WTC11 (cell line): Measurements from ENCODE around the gene PTPRK. TPM values are rescaled to one million over a fixed set of nuclear protein-coding genes. Genes with fewer than 3 reads are reported as not detected.

Source experiments
- ATAC-seq: fragments of 200-7000 bp; cut with Tn5 transposase; 2 replicates; pipeline ENCODE4 v1.10.0; 2021; ENCODE audit warnings: mild to moderate bottlenecking, moderate library complexity
- CTCF ChIA-PET: fragments of 300-600 bp; sonication (Branson Sonifier 250); formaldehyde crosslinking; loops from one replicate; lab custom pipeline; 2021; ENCODE audit warnings: antibody characterized with exemption; lab: Charles Lee
- POLR2A ChIA-PET: fragments of 350-600 bp; sonication (Branson Sonifier 250); formaldehyde crosslinking; loops from one replicate; lab custom pipeline; 2021; ENCODE audit warnings: antibody characterized with exemption; lab: Charles Lee
- DNase-seq: peaks from one replicate; pipeline ENCODE4 v3.0.0; 2021; ENCODE audit warnings: low spot score
- H3K27ac Mint-ChIP-seq: 2 replicates; pipeline ENCODE4 v1.8.0; 2021; ENCODE audit warnings: mixed read lengths
- H3K27me3 Mint-ChIP-seq: 2 replicates; pipeline ENCODE4 v1.8.0; 2021; ENCODE audit warnings: low read depth, mild to moderate bottlenecking, moderate library complexity, mixed read lengths
- H3K36me3 Mint-ChIP-seq: 2 replicates; pipeline ENCODE4 v1.8.0; 2021; ENCODE audit warnings: mixed read lengths
- H3K4me1 Mint-ChIP-seq: 2 replicates; pipeline ENCODE4 v1.8.0; 2022; ENCODE audit warnings: mixed read lengths
- H3K4me3 Mint-ChIP-seq: 2 replicates; pipeline ENCODE4 v1.8.0; 2021; ENCODE audit warnings: mild to moderate bottlenecking, moderate library complexity, mixed read lengths
- H3K9me3 Mint-ChIP-seq: 2 replicates; pipeline ENCODE4 v1.8.0; 2021; ENCODE audit warnings: mixed read lengths
- CBFB ChIP-seq: sonication (generic); formaldehyde crosslinking; IDR thresholded peaks from 2 replicates; pipeline ENCODE4 v1.8.1; 2022; ENCODE audit warnings: mild to moderate bottlenecking, low read depth, missing genetic modification reagents
- CDX4 ChIP-seq: fragments of 250-450 bp; sonication (Bioruptor Pico); IDR thresholded peaks from 2 replicates; pipeline ENCODE4 v1.9.0; 2021; ENCODE audit warnings: moderate library complexity, mild to moderate bottlenecking, inconsistent platforms, borderline replicate concordance
- FOXP4 ChIP-seq: sonication (generic); formaldehyde crosslinking; IDR thresholded peaks from 2 replicates; pipeline ENCODE4 v1.8.0; 2022; ENCODE audit warnings: mild to moderate bottlenecking, missing genetic modification reagents
- GABPB1 ChIP-seq: sonication (generic); formaldehyde crosslinking; IDR thresholded peaks from 2 replicates; pipeline ENCODE4 v1.8.1; 2023; ENCODE audit warnings: mild to moderate bottlenecking, missing genetic modification reagents
- GRHL2 ChIP-seq: fragments of 250-450 bp; sonication (Bioruptor Pico); IDR thresholded peaks from 2 replicates; pipeline ENCODE4 v1.8.0; 2022; ENCODE audit warnings: mild to moderate bottlenecking, moderate library complexity; ENCODE audit not compliant: insufficient replicate concordance, severe bottlenecking
- JAZF1 ChIP-seq: fragments of 250-450 bp; sonication (Bioruptor Pico); IDR thresholded peaks from 2 replicates; pipeline ENCODE4 v1.9.0; 2021; ENCODE audit warnings: moderate library complexity, mild to moderate bottlenecking, inconsistent platforms
- JUN ChIP-seq: sonication (generic); formaldehyde crosslinking; IDR thresholded peaks from 2 replicates; pipeline ENCODE4 v1.8.0; 2023; ENCODE audit warnings: mild to moderate bottlenecking, missing genetic modification reagents
- MYBL2 ChIP-seq: sonication (generic); formaldehyde crosslinking; IDR thresholded peaks from 2 replicates; pipeline ENCODE4 v1.8.1; 2023; ENCODE audit warnings: mild to moderate bottlenecking, moderate library complexity, missing genetic modification reagents
- TEAD4 ChIP-seq: sonication (generic); formaldehyde crosslinking; IDR thresholded peaks from 2 replicates; pipeline ENCODE4 v1.8.0; 2022; ENCODE audit warnings: mild to moderate bottlenecking, missing genetic modification reagents
- ZBTB21 ChIP-seq: sonication (generic); formaldehyde crosslinking; IDR thresholded peaks from 2 replicates; pipeline ENCODE4 v1.8.1; 2023; ENCODE audit warnings: mild to moderate bottlenecking, missing genetic modification reagents, borderline replicate concordance
- ZBTB43 ChIP-seq: sonication (generic); formaldehyde crosslinking; IDR thresholded peaks from 2 replicates; pipeline ENCODE4 v1.8.1; 2023; ENCODE audit warnings: mild to moderate bottlenecking, missing genetic modification reagents
- ZNF263 ChIP-seq: sonication (generic); formaldehyde crosslinking; IDR thresholded peaks from 2 replicates; pipeline ENCODE4 v1.8.1; 2022; ENCODE audit warnings: low read depth, mild to moderate bottlenecking, moderate library complexity, missing genetic modification reagents
- ZNF317 ChIP-seq: sonication (generic); formaldehyde crosslinking; IDR thresholded peaks from 2 replicates; pipeline ENCODE4 v1.8.1; 2023; ENCODE audit warnings: low read depth, mild to moderate bottlenecking, moderate library complexity, missing genetic modification reagents, borderline replicate concordance
- ZNF423 ChIP-seq: fragments of 250-450 bp; sonication (Bioruptor Pico); IDR thresholded peaks from 2 replicates; pipeline ENCODE4 v2.1.2; 2022; ENCODE audit warnings: mild to moderate bottlenecking, moderate library complexity
- ZNF425 ChIP-seq: fragments of 250-450 bp; sonication (Bioruptor Pico); conservative IDR thresholded peaks from 2 replicates; pipeline ENCODE4 v1.9.0; 2021; ENCODE audit warnings: mild to moderate bottlenecking
- total RNA-seq: library from RNA; stranded (reverse); gene quantifications from 3 replicates; pipeline ENCODE4 v1.2.3, GENCODE V29; 2021
- TF ChIP-seq, protein P1 (sequence below): fragments of 250-450 bp; sonication (Bioruptor Pico); IDR thresholded peaks from 2 replicates; pipeline ENCODE4 v1.9.0; 2021; ENCODE audit warnings: mild to moderate bottlenecking, borderline replicate concordance
- TF ChIP-seq, protein P2 (sequence below): sonication (generic); formaldehyde crosslinking; IDR thresholded peaks from 2 replicates; pipeline ENCODE4 v1.8.1; 2022; ENCODE audit warnings: mild to moderate bottlenecking, moderate library complexity, missing genetic modification reagents
- TF ChIP-seq, protein P3 (sequence below): fragments of 250-450 bp; sonication (Bioruptor Pico); IDR thresholded peaks from 2 replicates; pipeline ENCODE4 v1.9.0; 2021; ENCODE audit warnings: mild to moderate bottlenecking
- TF ChIP-seq, protein P4 (sequence below): sonication (generic); formaldehyde crosslinking; IDR thresholded peaks from 2 replicates; pipeline ENCODE4 v1.8.0; 2023; ENCODE audit warnings: missing genetic modification reagents
- TF ChIP-seq, protein P5 (sequence below): sonication (generic); formaldehyde crosslinking; IDR thresholded peaks from 2 replicates; pipeline ENCODE4 v1.8.1; 2023; ENCODE audit warnings: mild to moderate bottlenecking, missing genetic modification reagents

Gene PTPRK
- total RNA-seq, 1 experiment from 2014 or later, result 44.8 TPM

DNA sequence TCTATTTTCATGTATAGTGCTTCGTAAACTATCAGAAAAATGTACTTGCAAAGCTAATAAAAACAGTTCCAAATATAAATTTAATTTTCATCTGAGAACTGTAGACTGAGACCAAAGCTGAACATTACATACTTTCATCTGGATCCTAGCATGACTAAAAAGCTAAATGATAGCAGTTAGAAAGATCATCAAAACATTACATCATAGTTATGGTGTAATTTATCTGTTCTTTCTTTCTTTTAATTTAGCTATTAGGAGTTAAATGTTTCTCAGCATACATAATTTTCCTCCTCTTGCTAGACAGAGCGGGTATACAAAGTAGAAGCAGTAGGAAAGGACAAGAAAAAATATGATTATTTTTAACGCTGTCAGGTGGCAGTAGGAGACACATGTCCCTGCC lies 455.3 kb downstream of the PTPRK start (continued):
- TF ChIP-seq ZNF263 (CRISPR knock-in tag), result no peak
- TF ChIP-seq, protein P1, sequence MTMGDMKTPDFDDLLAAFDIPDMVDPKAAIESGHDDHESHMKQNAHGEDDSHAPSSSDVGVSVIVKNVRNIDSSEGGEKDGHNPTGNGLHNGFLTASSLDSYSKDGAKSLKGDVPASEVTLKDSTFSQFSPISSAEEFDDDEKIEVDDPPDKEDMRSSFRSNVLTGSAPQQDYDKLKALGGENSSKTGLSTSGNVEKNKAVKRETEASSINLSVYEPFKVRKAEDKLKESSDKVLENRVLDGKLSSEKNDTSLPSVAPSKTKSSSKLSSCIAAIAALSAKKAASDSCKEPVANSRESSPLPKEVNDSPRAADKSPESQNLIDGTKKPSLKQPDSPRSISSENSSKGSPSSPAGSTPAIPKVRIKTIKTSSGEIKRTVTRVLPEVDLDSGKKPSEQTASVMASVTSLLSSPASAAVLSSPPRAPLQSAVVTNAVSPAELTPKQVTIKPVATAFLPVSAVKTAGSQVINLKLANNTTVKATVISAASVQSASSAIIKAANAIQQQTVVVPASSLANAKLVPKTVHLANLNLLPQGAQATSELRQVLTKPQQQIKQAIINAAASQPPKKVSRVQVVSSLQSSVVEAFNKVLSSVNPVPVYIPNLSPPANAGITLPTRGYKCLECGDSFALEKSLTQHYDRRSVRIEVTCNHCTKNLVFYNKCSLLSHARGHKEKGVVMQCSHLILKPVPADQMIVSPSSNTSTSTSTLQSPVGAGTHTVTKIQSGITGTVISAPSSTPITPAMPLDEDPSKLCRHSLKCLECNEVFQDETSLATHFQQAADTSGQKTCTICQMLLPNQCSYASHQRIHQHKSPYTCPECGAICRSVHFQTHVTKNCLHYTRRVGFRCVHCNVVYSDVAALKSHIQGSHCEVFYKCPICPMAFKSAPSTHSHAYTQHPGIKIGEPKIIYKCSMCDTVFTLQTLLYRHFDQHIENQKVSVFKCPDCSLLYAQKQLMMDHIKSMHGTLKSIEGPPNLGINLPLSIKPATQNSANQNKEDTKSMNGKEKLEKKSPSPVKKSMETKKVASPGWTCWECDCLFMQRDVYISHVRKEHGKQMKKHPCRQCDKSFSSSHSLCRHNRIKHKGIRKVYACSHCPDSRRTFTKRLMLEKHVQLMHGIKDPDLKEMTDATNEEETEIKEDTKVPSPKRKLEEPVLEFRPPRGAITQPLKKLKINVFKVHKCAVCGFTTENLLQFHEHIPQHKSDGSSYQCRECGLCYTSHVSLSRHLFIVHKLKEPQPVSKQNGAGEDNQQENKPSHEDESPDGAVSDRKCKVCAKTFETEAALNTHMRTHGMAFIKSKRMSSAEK, result no peak
- TF ChIP-seq ZNF317, result no peak
- TF ChIP-seq, protein P2, sequence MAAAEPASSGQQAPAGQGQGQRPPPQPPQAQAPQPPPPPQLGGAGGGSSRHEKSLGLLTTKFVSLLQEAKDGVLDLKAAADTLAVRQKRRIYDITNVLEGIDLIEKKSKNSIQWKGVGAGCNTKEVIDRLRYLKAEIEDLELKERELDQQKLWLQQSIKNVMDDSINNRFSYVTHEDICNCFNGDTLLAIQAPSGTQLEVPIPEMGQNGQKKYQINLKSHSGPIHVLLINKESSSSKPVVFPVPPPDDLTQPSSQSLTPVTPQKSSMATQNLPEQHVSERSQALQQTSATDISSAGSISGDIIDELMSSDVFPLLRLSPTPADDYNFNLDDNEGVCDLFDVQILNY (CRISPR knock-in tag), result no peak
- TF ChIP-seq, protein P3, sequence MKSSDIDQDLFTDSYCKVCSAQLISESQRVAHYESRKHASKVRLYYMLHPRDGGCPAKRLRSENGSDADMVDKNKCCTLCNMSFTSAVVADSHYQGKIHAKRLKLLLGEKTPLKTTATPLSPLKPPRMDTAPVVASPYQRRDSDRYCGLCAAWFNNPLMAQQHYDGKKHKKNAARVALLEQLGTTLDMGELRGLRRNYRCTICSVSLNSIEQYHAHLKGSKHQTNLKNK, result no peak
- TF ChIP-seq ZNF425 (CRISPR knock-in tag), result no peak
- no peak for TF ChIP-seq CDX4
- no peak for TF ChIP-seq ZNF423 (CRISPR knock-in tag)
- TF ChIP-seq, all 79 proteins: peak for 0

GRCh38 chr6:128064540-128064895 lies 455.9 kb downstream of the PTPRK start:
- ATAC-seq, result no peak
- Mint-ChIP-seq H3K27ac (no peak overlapping the region), H3K4me1 (peaks cover 32% of the 10 kb centered on the region), H3K4me3 (no peak overlapping the region), H3K36me3 (no peaks in the 10 kb centered on the region), H3K9me3 (no peaks in the 10 kb centered on the region), H3K27me3 (no peaks in the 10 kb centered on the region)
- ChIA-PET POLR2A (no interaction called here), CTCF (no interaction called here)
- no peak for DNase-seq
- TF ChIP-seq JUN (CRISPR knock-in tag) (no peak), MYBL2 (no peak), GABPB1 (CRISPR knock-in tag) (no peak), CBFB (no peak), ZBTB43 (CRISPR knock-in tag) (no peak), FOXP4 (CRISPR knock-in tag) (no peak), GRHL2 (CRISPR knock-in tag) (no peak), TEAD4 (CRISPR knock-in tag) (no peak), JAZF1 (no peak), ZBTB21 (no peak)
- TF ChIP-seq, protein P4, sequence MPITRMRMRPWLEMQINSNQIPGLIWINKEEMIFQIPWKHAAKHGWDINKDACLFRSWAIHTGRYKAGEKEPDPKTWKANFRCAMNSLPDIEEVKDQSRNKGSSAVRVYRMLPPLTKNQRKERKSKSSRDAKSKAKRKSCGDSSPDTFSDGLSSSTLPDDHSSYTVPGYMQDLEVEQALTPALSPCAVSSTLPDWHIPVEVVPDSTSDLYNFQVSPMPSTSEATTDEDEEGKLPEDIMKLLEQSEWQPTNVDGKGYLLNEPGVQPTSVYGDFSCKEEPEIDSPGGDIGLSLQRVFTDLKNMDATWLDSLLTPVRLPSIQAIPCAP, result no peak
- TF ChIP-seq, protein P5, sequence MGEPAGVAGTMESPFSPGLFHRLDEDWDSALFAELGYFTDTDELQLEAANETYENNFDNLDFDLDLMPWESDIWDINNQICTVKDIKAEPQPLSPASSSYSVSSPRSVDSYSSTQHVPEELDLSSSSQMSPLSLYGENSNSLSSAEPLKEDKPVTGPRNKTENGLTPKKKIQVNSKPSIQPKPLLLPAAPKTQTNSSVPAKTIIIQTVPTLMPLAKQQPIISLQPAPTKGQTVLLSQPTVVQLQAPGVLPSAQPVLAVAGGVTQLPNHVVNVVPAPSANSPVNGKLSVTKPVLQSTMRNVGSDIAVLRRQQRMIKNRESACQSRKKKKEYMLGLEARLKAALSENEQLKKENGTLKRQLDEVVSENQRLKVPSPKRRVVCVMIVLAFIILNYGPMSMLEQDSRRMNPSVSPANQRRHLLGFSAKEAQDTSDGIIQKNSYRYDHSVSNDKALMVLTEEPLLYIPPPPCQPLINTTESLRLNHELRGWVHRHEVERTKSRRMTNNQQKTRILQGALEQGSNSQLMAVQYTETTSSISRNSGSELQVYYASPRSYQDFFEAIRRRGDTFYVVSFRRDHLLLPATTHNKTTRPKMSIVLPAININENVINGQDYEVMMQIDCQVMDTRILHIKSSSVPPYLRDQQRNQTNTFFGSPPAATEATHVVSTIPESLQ (CRISPR knock-in tag), result no peak
